ENCODE measurements around the gene EGLN1.

DNA sequence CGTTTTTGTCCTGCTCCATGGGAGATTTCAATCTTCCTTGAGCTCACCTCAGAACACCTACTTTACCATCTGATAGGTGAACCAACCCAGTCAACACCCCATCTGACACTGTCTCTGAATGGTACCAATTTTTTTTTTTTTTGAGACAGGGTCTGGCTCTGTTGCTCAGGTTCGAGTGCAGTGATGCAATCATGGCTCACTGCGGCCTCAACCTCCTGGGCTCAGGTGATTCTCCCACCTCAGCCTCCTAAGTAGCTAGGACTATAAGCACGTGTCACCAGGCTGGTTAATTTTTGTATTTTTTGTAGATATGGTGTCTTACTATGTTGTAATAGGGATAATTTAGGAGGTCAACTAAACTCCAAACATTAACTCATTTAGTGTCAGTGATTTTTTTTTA is 47.7 kb downstream of the EGLN1 start:
- TF ChIP-seq, protein P1, sequence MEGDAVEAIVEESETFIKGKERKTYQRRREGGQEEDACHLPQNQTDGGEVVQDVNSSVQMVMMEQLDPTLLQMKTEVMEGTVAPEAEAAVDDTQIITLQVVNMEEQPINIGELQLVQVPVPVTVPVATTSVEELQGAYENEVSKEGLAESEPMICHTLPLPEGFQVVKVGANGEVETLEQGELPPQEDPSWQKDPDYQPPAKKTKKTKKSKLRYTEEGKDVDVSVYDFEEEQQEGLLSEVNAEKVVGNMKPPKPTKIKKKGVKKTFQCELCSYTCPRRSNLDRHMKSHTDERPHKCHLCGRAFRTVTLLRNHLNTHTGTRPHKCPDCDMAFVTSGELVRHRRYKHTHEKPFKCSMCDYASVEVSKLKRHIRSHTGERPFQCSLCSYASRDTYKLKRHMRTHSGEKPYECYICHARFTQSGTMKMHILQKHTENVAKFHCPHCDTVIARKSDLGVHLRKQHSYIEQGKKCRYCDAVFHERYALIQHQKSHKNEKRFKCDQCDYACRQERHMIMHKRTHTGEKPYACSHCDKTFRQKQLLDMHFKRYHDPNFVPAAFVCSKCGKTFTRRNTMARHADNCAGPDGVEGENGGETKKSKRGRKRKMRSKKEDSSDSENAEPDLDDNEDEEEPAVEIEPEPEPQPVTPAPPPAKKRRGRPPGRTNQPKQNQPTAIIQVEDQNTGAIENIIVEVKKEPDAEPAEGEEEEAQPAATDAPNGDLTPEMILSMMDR (IDR thresholded peaks at IDR 0.05; ENCODE audit: borderline replicate concordance, extremely low read depth, low read length, poor library complexity, severe bottlenecking), result no peak
- no peak for TF ChIP-seq EZH2 (IDR thresholded peaks at IDR 0.05; ENCODE audit: borderline replicate concordance, low read depth, low read length, severe bottlenecking)

All from DND-41 (cell line).